Neural crest cell (in vitro differentiated cells): Measurements from ENCODE around the gene PPP1R12C. TPM values are rescaled to one million over a fixed set of nuclear protein-coding genes. Genes with fewer than 3 reads are reported as not detected.

ENCODE experiments used
- DNase-seq: peaks from one replicate; pipeline ENCODE4 v3.0.0; 2021; ENCODE audit warnings: low read depth, mixed read lengths, low spot score
- H3K27ac Mint-ChIP-seq: one replicate; pipeline ENCODE4 v1.8.0; 2021; ENCODE audit warnings: mild to moderate bottlenecking, mixed read lengths; ENCODE audit not compliant: unreplicated experiment
- H3K27me3 Mint-ChIP-seq: 2 replicates; pipeline ENCODE4 v1.8.0; 2021; ENCODE audit warnings: low read depth, mild to moderate bottlenecking, mixed read lengths
- H3K36me3 Mint-ChIP-seq: 2 replicates; pipeline ENCODE4 v1.8.0; 2021; ENCODE audit warnings: low read depth, mild to moderate bottlenecking, mixed read lengths
- H3K4me1 Mint-ChIP-seq: 2 replicates; pipeline ENCODE4 v1.8.0; 2021; ENCODE audit warnings: mixed read lengths
- H3K4me3 Mint-ChIP-seq: one replicate; pipeline ENCODE4 v1.8.0; 2021; ENCODE audit warnings: mild to moderate bottlenecking, mixed read lengths
- H3K9me3 Mint-ChIP-seq: 2 replicates; pipeline ENCODE4 v1.8.0; 2021; ENCODE audit warnings: mixed read lengths
- CTCF ChIP-seq: fragments of 200-600 bp; sonication (generic); conservative IDR thresholded peaks from 2 replicates; pipeline ENCODE4 v1.5.0; 2021; ENCODE audit warnings: antibody characterized with exemption, mild to moderate bottlenecking
- total RNA-seq: library from RNA; stranded (reverse); gene quantifications from 2 replicates; pipeline ENCODE4 v1.2.1, GENCODE V29; 2021

Gene PPP1R12C
- total RNA-seq, 1 donor from 2014 or later, result 108 TPM

- no peak for TF ChIP-seq CTCF
- no peak for DNase-seq
- H3K4me1 Mint-ChIP-seq, result peaks cover 26% of the 10 kb centered on the region
- peaks cover 3% of the 10 kb centered on the region for H3K36me3 Mint-ChIP-seq
- no peak overlapping the region for H3K27ac Mint-ChIP-seq
- H3K4me3 Mint-ChIP-seq, result peak overlapping the region; percentile 87
- H3K27me3 Mint-ChIP-seq, result peaks cover 69% of the 10 kb centered on the region
- peaks cover 3% of the 10 kb centered on the region for H3K9me3 Mint-ChIP-seq
Observed at GRCh38 chr19:55082020-55082851, 35.2 kb downstream of the PPP1R12C start.

- Mint-ChIP-seq H3K9me3 (peaks cover 3% of the 10 kb centered on the region), H3K4me3 (peak overlapping the region; percentile 57), H3K27ac (no peak overlapping the region), H3K27me3 (peaks cover 70% of the 10 kb centered on the region), H3K4me1 (peaks cover 21% of the 10 kb centered on the region), H3K36me3 (peaks cover 3% of the 10 kb centered on the region)
- no peak for DNase-seq
- TF ChIP-seq CTCF, result no peak
Observed at GRCh38 chr19:55081770-55082019, 35.7 kb downstream of the PPP1R12C start.

GRCh38 chr19:55080968-55081769, 36.3 kb downstream of the PPP1R12C start:
- Mint-ChIP-seq H3K36me3 (peaks cover 3% of the 10 kb centered on the region), H3K4me3 (peak overlapping the region; percentile 85), H3K9me3 (peaks cover 3% of the 10 kb centered on the region), H3K27me3 (peaks cover 76% of the 10 kb centered on the region), H3K4me1 (peaks cover 21% of the 10 kb centered on the region), H3K27ac (no peak overlapping the region)
- no peak for TF ChIP-seq CTCF
- DNase-seq, result peak; percentile 76

- TF ChIP-seq CTCF, result no peak
- Mint-ChIP-seq H3K4me1 (peaks cover 14% of the 10 kb centered on the region), H3K36me3 (peaks cover 3% of the 10 kb centered on the region), H3K27ac (no peak overlapping the region), H3K4me3 (peak overlapping the region; percentile 85), H3K27me3 (peaks cover 76% of the 10 kb centered on the region), H3K9me3 (peaks cover 3% of the 10 kb centered on the region)
- peak; percentile 62 for DNase-seq
Observed at GRCh38 chr19:55080121-55080967, 37.1 kb downstream of the PPP1R12C start.

GRCh38 chr19:55079400-55080038, 37.9 kb downstream of the PPP1R12C start:
- Mint-ChIP-seq H3K36me3 (peaks cover 3% of the 10 kb centered on the region), H3K27me3 (peaks cover 80% of the 10 kb centered on the region), H3K9me3 (peaks cover 3% of the 10 kb centered on the region), H3K4me3 (peak overlapping the region; percentile 85), H3K4me1 (peaks cover 14% of the 10 kb centered on the region), H3K27ac (no peak overlapping the region)
- DNase-seq, result no peak
- no peak for TF ChIP-seq CTCF
